Body of pancreas (tissue), 4 donors: ENCODE measurements around the gene SSNA1. TPM values are rescaled to one million over a fixed set of nuclear protein-coding genes. Genes with fewer than 3 reads are reported as not detected.

Source experiments
- ATAC-seq: fragments of 150-250 bp; one replicate; pipeline ENCODE4 v1.9.1; 2016
- DNase-seq, 4 donors: peaks; one replicate each; pipeline ENCODE4 v3.0.0-alpha.2; 2019
- H3K27ac ChIP-seq, 4 donors: fragments of 200-600 bp; sonication (generic); 1 replicate in 3 of 4; 2 replicates in 1 of 4; pipeline versions ENCODE4 v1.5.1 to v1.6.1; 2016 to 2019; ENCODE audit warnings: mild to moderate bottlenecking in 1 of 4, mixed read lengths in 1 of 4, moderate library complexity in 1 of 4
- H3K27me3 ChIP-seq, 2 donors: fragments of 200-600 bp; sonication (generic); one replicate each; pipeline ENCODE4 v1.6.0; 2016; ENCODE audit warnings: mild to moderate bottlenecking in 1 of 2
- H3K36me3 ChIP-seq, 2 donors: fragments of 200-600 bp; sonication (generic); replicated peaks in 1 of 2; 2 replicates each; pipeline ENCODE4 v1.5.1; 2016; ENCODE audit warnings: low read depth in 2 of 2; ENCODE audit not compliant: insufficient read depth in 1 of 2
- H3K4me1 ChIP-seq: fragments of 200-600 bp; sonication (generic); one replicate; pipeline ENCODE4 v1.6.0; 2016
- H3K4me3 ChIP-seq, 2 donors: fragments of 200-600 bp; sonication (generic); 1 replicate in 1 of 2; 2 replicates in 1 of 2; pipeline ENCODE4 v1.5.1; 2016 to 2019
- H3K9me3 ChIP-seq, 3 donors: fragments of 200-600 bp; sonication (generic); 1 replicate in 2 of 3; 2 replicates in 1 of 3; pipeline ENCODE4 v1.5.1; 2016
- CTCF ChIP-seq, 7 experiments: fragments of 450-650 bp in 4 of 7; fragments of 200-600 bp in 3 of 7; sonication (generic) in 3 of 7; IDR thresholded peaks; one replicate each; pipeline ENCODE4 v1.5.1; 2016 to 2019; ENCODE audit warnings: antibody characterized with exemption in 7 of 7
- POLR2A ChIP-seq, 3 donors: fragments of 450-650 bp; IDR thresholded peaks; one replicate each; pipeline ENCODE4 v1.6.1; 2016; ENCODE audit warnings: antibody characterized with exemption in 3 of 3, mild to moderate bottlenecking in 2 of 3
- WGBS, 2 donors: methylation state at CpG; one replicate each; pipeline ENCODE4 v1.1.5; 2017; 5-methylcytosine and 5-hydroxymethylcytosine counted together
- intact Hi-C: fragments of 100-400 bp; cut with DNase I; formaldehyde crosslinking; loops from one replicate; pipeline ENCODE4 v1.15.1; 2023
- total RNA-seq, 2 donors: library from RNA; depleted of rRNA; stranded (reverse); fragments of >200 nt; gene quantifications; one replicate each; pipeline ENCODE4 v1.1.0, GENCODE V29; 2016

The SSNA1 gene
- total RNA-seq, 2 donors from 2014 or later = 62.3 to 79.1 TPM

GRCh38 chr9:137229903-137230704 is 41.6 kb downstream of the SSNA1 start:
- intact Hi-C loops = loop anchor here (5.0 kb wide), 2 partner anchors 38 to 113 kb away; no protein-coding TSS in a partner anchor
- TF ChIP-seq POLR2A (IDR thresholded peaks at IDR 0.05) = no peak
- no peak for TF ChIP-seq CTCF (IDR thresholded peaks at IDR 0.05)

GRCh38 chr9:137230705-137231371 is 42.4 kb downstream of the SSNA1 start, which contains the start of gene SLC34A3:
Gene SLC34A3, plus strand, starts transcription at chr9:137230901. Its CDS starts 802 bp downstream, at chr9:137231703.
- 63 to 68% methylated on average over 7 to 14 of the region's 14 CpGs for WGBS, 2 donors
- ATAC-seq (no peak), DNase-seq (no peak)
- no peak for TF ChIP-seq POLR2A (IDR thresholded peaks at IDR 0.05)
- TF ChIP-seq CTCF (IDR thresholded peaks at IDR 0.05) = no peak
- Histone ChIP-seq H3K27ac (no peak within 1 kb of the TSS), H3K4me1 (peaks cover 23% of the 10 kb centered on the region), H3K27me3 (peaks cover 0 to 24% of the 10 kb centered on the region in 2 donors), H3K36me3 (no peaks in the 10 kb centered on the region), H3K9me3 (no peaks in the 10 kb centered on the region), H3K4me3 (no peak within 1 kb of the TSS)
- intact Hi-C loops = loop anchor here (5.0 kb wide), 2 partner anchors 39 to 114 kb away; no protein-coding TSS in a partner anchor

More at GRCh38 chr9:137229903-137230704, 41.6 kb downstream of the SSNA1 start:
- Histone ChIP-seq H3K27me3 (peaks cover 0 to 20% of the 10 kb centered on the region in 2 donors), H3K36me3 (no peaks in the 10 kb centered on the region), H3K9me3 (no peaks in the 10 kb centered on the region), H3K4me3 (no peak overlapping the region), H3K4me1 (peaks cover 22% of the 10 kb centered on the region), H3K27ac (no peak overlapping the region)
- WGBS, 2 donors = 54 to 65% methylated on average over 10 to 29 of the region's 31 CpGs
- no peak for ATAC-seq
- DNase-seq = no peak

- no peaks in the 10 kb centered on the region for H3K36me3 ChIP-seq
- H3K27me3 ChIP-seq = peaks cover 0 to 26% of the 10 kb centered on the region in 2 donors
- WGBS, 2 donors = 85 to 88% methylated on average over 16 to 22 of the region's 23 CpGs
- DNase-seq (no peak), ATAC-seq (no peak)
- H3K4me3 ChIP-seq = no peak overlapping the region
- no peak overlapping the region for H3K27ac ChIP-seq
- intact Hi-C loops = loop anchor here (5.0 kb wide), 2 partner anchors 39 to 114 kb away; no protein-coding TSS in a partner anchor
- H3K9me3 ChIP-seq = no peaks in the 10 kb centered on the region
- peaks cover 27% of the 10 kb centered on the region for H3K4me1 ChIP-seq
- TF ChIP-seq POLR2A (IDR thresholded peaks at IDR 0.05) = no peak
- TF ChIP-seq CTCF (IDR thresholded peaks at IDR 0.05) = no peak
Measured at GRCh38 chr9:137231372-137232039, 43.0 kb downstream of the SSNA1 start.

- whole genome bisulfite sequencing, 2 donors = 68 to 77% methylated on average over 4 to 10 of the region's 10 CpGs
- H3K4me1 ChIP-seq = peaks cover 27% of the 10 kb centered on the region
- intact Hi-C loops = loop anchor here (5.0 kb wide), 2 partner anchors 40 to 115 kb away; no protein-coding TSS in a partner anchor
- no peaks in the 10 kb centered on the region for H3K36me3 ChIP-seq
- no peak overlapping the region for H3K27ac ChIP-seq
- H3K9me3 ChIP-seq = no peaks in the 10 kb centered on the region
- no peak for ATAC-seq
- DNase-seq = no peak
- no peak overlapping the region for H3K4me3 ChIP-seq
- no peak for TF ChIP-seq CTCF (IDR thresholded peaks at IDR 0.05)
- no peak for TF ChIP-seq POLR2A (IDR thresholded peaks at IDR 0.05)
- peaks cover 0 to 26% of the 10 kb centered on the region in 2 donors for H3K27me3 ChIP-seq
Measured at GRCh38 chr9:137232101-137232500, 43.6 kb downstream of the SSNA1 start.
